ENCODE results near the gene ZNF74.
"Not testable (repeated sequence)": the region's sequence is repeated elsewhere in the genome, so short reads cannot be mapped to it uniquely, and the experiment has no call there.

The ZNF74 gene

GRCh38 chr22:20376983-20377382 is 17.0 kb upstream of the ZNF74 start:
- not testable (repeated sequence) for DNase-seq

- DNase-seq = no peak
These were observed 15.8 kb upstream of the ZNF74 start for GRCh38 chr22:20378110-20378509.

- DNase-seq = not testable (repeated sequence)
These were observed 15.3 kb upstream of the ZNF74 start for GRCh38 chr22:20378684-20379083.

GRCh38 chr22:20380486-20380885 is 13.5 kb upstream of the ZNF74 start:
- DNase-seq = no peak

- DNase-seq = no peak
These were observed 10.4 kb upstream of the ZNF74 start for GRCh38 chr22:20383538-20383937.

- DNase-seq = no peak
These were observed 9.8 kb upstream of the ZNF74 start for GRCh38 chr22:20384171-20384570.

- DNase-seq = no peak
These were observed 9.1 kb upstream of the ZNF74 start for GRCh38 chr22:20384865-20385264.

- peak; percentile 12 to 73 for DNase-seq
These were observed 7.6 kb upstream of the ZNF74 start for GRCh38 chr22:20386336-20386735.

GRCh38 chr22:20386972-20387371 is 7.0 kb upstream of the ZNF74 start:
- no peak for DNase-seq

GRCh38 chr22:20388200-20388599 is 5.8 kb upstream of the ZNF74 start:
- no peak for DNase-seq

GRCh38 chr22:20389288-20389687 is 4.7 kb upstream of the ZNF74 start:
- no peak for DNase-seq

- DNase-seq = no peak
These were observed 3.5 kb upstream of the ZNF74 start for GRCh38 chr22:20390394-20390907.

GRCh38 chr22:20391222-20391621 is 2.7 kb upstream of the ZNF74 start:
- no peak for DNase-seq

- DNase-seq = not testable (repeated sequence)
These were observed 1.5 kb upstream of the ZNF74 start for GRCh38 chr22:20392365-20392881.

GRCh38 chr22:20392983-20393704 is 807 bp upstream of the ZNF74 start:
- DNase-seq = no peak

GRCh38 chr22:20395181-20395906 is 1.4 kb downstream of the ZNF74 start:
- DNase-seq = no peak

- DNase-seq = no peak
These were observed 1.9 kb downstream of the ZNF74 start for GRCh38 chr22:20395907-20396287.

GRCh38 chr22:20396639-20397038 is 2.7 kb downstream of the ZNF74 start:
- DNase-seq = no peak

GRCh38 chr22:20397498-20397897 is 3.5 kb downstream of the ZNF74 start:
- no peak for DNase-seq

GRCh38 chr22:20398420-20398819 is 4.5 kb downstream of the ZNF74 start:
- no peak for DNase-seq

- DNase-seq = no peak
These were observed 6.1 kb downstream of the ZNF74 start for GRCh38 chr22:20399866-20400605.

GRCh38 chr22:20400606-20401375 is 6.8 kb downstream of the ZNF74 start:
- DNase-seq = no peak
